ENCODE measurements around the gene B4GALT6.

Gene B4GALT6

DNA sequence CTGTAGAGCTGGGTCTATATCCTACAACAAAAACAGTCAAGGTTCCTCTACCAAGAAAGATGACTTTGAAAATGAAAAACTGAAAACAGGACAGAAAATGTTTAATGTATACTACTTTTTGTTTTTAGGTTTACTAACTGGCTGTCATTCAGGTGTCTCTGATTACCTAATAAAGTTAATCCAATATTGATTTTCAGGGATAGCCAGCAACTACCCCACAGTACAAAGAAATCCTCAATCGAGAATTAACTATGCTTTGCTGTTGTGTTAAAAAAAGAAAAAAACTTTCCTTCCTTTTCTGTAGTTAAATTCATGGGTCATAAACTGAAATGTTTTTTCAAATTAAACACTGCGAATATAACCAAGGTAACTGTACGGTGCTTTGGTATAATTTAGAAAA, 46.9 kb downstream of the B4GALT6 start:
- H3K4me3 ChIP-seq (ENCODE audit: low read depth in 1 of 2, low read length in 1 of 2), result no peak overlapping the region
- H3K4me1 ChIP-seq (ENCODE audit: control insufficient read depth in 1 of 2, insufficient read depth in 1 of 2, low read depth in 1 of 2, low read length in 1 of 2), result peaks cover 0 to 10% of the 10 kb centered on the region in 2 experiments
- TF ChIP-seq CTCF (IDR thresholded peaks at IDR 0.05), result no peak
- H3K36me3 ChIP-seq, result no peaks in the 10 kb centered on the region
- no peak overlapping the region for H3K27ac ChIP-seq
- H3K9me3 ChIP-seq, result no peaks in the 10 kb centered on the region
- H3K27me3 ChIP-seq, result no peaks in the 10 kb centered on the region

GRCh38 chr18:31636387-31636786, 48.0 kb downstream of the B4GALT6 start:
- no peaks in the 10 kb centered on the region for H3K9me3 ChIP-seq

DNA sequence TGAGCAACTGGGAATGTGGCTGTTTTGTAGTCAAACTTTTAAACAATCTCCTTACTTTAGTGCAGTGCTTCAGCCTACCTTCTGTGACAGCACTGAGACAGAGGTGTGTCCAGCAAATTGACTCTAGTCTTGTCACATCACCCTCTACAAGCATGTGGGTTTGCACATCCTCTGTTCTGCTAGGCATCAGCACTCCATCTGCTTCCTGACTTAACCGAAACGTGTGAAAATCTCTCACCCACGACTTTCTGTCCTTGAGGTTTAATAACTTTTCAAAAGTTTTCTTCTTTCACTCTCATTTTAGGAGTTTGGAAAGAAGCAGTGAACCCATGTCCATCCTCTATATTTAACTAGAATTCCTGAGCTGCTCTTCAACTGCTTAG, 50.1 kb downstream of the B4GALT6 start:
- no peak for TF ChIP-seq CTCF (IDR thresholded peaks at IDR 0.05)
- Histone ChIP-seq H3K9me3 (no peaks in the 10 kb centered on the region), H3K27me3 (no peaks in the 10 kb centered on the region), H3K27ac (no peak overlapping the region), H3K4me3 (ENCODE audit: low read depth in 1 of 2, low read length in 1 of 2) (no peak overlapping the region), H3K36me3 (no peaks in the 10 kb centered on the region), H3K4me1 (ENCODE audit: control insufficient read depth in 1 of 2, insufficient read depth in 1 of 2, low read depth in 1 of 2, low read length in 1 of 2) (peaks cover 11 to 22% of the 10 kb centered on the region in 2 experiments)

More at GRCh38 chr18:31636387-31636786, 48.0 kb downstream of the B4GALT6 start:
- peaks cover 0 to 10% of the 10 kb centered on the region in 2 experiments for H3K4me1 ChIP-seq (ENCODE audit: control insufficient read depth in 1 of 2, insufficient read depth in 1 of 2, low read depth in 1 of 2, low read length in 1 of 2)
- no peak for TF ChIP-seq CTCF (IDR thresholded peaks at IDR 0.05)
- no peak overlapping the region for H3K4me3 ChIP-seq (ENCODE audit: low read depth in 1 of 2, low read length in 1 of 2)
- no peaks in the 10 kb centered on the region for H3K36me3 ChIP-seq
- no peaks in the 10 kb centered on the region for H3K27me3 ChIP-seq
- H3K27ac ChIP-seq, result no peak overlapping the region

DNA sequence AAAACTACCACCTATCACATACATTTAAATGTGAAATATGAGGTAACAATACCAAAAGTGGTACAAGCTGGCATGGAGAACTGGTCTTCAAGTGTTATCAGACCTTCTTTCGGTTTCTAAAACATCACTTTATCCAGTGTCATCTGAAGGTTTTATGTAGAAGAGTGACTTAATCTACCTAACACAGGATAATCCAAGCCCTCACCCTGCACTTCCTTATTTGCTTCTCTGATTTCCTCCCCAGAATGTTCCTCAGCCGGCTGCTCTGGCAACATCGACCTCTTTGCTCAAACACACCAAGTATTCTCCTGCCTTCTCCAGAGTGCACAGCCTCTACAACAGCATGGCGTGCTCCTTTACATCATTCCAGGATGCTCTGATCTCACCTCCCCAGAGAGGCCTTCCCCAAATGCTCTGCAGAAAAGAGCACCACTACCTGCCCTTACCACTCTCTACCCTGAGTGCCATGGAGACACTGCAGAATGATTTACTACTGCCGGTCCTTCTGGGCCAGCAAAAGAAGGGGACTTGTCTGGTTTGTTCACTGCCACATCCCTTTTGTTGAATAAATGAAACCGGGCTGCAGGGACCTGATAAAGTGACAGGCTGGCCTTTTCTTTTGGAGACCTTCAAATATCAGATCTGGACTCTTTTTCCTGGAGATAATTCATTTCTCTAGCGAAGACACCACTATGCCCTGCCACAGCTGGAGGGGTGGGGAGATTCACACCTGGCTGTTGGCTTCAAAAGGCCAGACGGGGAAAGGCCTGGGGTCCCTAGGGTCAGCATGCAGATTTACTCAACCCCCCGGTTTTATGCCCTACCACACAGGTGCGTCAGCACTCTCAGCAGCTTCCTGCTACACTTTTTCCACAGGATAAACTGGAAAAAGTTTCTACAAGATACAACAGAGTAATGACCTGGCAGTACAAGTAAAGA, 50.7 kb downstream of the B4GALT6 start:
- no peak overlapping the region for H3K27ac ChIP-seq
- H3K36me3 ChIP-seq, result no peaks in the 10 kb centered on the region
- no peak overlapping the region for H3K4me3 ChIP-seq (ENCODE audit: low read depth in 1 of 2, low read length in 1 of 2)
- TF ChIP-seq CTCF (IDR thresholded peaks at IDR 0.05), result no peak
- H3K27me3 ChIP-seq, result no peaks in the 10 kb centered on the region
- H3K4me1 ChIP-seq (ENCODE audit: control insufficient read depth in 1 of 2, insufficient read depth in 1 of 2, low read depth in 1 of 2, low read length in 1 of 2), result peaks cover 11 to 22% of the 10 kb centered on the region in 2 experiments
- no peaks in the 10 kb centered on the region for H3K9me3 ChIP-seq

GRCh38 chr18:31632356-31632755, 52.0 kb downstream of the B4GALT6 start:
- Histone ChIP-seq H3K36me3 (no peaks in the 10 kb centered on the region), H3K4me1 (ENCODE audit: control insufficient read depth in 1 of 2, insufficient read depth in 1 of 2, low read depth in 1 of 2, low read length in 1 of 2) (peaks cover 11 to 22% of the 10 kb centered on the region in 2 experiments), H3K27me3 (no peaks in the 10 kb centered on the region), H3K4me3 (ENCODE audit: low read depth in 1 of 2, low read length in 1 of 2) (no peak overlapping the region), H3K27ac (no peak overlapping the region), H3K9me3 (no peaks in the 10 kb centered on the region)
- TF ChIP-seq CTCF (IDR thresholded peaks at IDR 0.05), result no peak

All from neutrophil (primary cell).